HG03378 (cell line): ENCODE measurements around the gene PSRC1.

ENCODE experiments used
- ATAC-seq: cut with Tn5 transposase; IDR thresholded peaks from one replicate; pipeline ENCODE4 v1.9.1; 2021; ENCODE audit warnings: mild to moderate bottlenecking, moderate library complexity; ENCODE audit not compliant: unreplicated experiment

The PSRC1 gene

DNA sequence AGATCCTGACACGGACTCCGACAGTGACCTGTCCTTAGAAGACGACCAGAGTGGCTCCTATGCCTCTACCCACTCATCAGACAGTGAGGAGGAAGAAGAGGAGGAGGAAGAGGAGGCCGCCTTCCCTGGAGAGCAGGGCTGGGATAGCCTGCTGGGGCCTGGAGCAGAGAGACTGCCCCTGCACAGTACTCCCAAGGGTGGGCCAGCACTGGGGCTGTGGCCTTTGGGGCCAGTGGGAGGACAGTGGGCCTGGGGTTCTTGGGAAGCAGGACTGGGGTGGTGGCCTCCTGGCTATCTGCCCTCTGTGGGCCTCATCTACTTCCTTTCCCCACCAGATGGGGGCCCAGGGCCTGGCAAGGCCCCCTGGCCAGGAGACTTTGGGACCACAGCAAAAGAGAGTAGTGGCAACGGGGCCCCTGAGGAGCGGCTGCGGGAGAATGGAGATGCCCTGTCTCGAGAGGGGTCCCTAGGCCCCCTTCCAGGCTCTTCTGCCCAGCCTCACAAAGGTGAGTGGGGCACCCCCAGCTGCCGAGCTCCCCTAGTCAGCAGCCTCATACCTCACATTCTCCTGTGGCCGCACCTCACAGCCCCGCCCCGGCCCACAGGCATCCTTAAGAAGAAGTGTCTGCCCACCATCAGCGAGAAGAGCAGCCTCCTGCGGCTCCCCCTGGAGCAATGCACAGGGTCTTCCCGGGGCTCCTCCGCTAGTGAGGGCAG, 10.0 kb downstream of the PSRC1 start:
- no peak for ATAC-seq

DNA sequence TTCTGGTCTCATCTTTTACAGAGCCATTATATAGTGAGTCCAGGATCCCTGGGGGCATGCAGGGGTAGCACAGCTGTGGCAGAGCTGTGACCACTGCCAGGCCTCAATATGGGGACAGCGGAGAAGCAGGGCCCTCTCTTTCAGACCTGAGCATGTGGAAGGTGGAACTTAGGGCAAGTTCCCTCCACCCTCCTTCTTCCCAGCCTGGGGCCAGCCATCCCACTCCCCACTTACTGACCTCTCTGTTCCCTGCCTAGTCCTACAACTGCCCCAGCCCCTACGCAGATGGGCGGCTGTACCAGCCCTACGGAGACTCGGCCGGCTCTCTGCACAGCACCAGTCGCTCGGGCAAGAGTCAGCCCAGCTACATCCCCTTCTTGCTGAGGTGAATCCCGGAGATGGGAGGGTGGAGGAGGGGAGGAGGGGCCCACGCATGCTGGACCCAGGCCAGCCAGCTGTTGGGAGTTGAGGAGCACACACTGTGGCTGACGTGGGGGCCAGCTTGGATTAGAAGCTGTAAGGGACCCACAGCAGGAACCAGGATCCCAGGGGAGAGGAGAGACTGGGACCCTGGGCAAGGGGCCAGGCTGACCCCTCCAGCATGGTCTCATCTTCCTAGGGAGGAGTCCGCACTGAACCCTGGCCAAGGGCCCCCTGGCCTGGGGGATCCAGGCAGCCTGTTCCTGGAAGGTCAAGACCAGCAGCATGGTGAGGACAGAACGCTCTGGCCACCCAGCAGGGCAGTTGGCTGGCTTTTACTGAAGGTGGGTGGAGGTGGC, 10.7 kb downstream of the PSRC1 start:
- no peak for ATAC-seq

DNA sequence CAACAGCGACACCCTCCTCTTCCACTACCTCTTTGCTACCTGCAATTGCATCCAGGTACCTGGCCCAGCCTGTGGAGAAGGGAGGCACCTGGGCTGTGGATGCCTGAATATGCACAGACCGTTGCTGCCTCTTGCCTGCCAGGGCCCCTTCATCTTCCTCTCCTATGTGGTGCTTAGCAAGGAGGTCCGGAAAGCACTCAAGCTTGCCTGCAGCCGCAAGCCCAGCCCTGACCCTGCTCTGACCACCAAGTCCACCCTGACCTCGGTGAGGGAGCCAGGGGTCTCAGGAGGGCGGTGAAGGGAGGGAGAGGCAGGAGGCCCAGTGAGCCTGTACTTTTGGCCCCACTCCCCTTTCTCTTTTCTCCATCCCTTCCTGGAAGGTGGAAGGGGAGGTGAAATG, 11.5 kb downstream of the PSRC1 start:
- no peak for ATAC-seq

DNA sequence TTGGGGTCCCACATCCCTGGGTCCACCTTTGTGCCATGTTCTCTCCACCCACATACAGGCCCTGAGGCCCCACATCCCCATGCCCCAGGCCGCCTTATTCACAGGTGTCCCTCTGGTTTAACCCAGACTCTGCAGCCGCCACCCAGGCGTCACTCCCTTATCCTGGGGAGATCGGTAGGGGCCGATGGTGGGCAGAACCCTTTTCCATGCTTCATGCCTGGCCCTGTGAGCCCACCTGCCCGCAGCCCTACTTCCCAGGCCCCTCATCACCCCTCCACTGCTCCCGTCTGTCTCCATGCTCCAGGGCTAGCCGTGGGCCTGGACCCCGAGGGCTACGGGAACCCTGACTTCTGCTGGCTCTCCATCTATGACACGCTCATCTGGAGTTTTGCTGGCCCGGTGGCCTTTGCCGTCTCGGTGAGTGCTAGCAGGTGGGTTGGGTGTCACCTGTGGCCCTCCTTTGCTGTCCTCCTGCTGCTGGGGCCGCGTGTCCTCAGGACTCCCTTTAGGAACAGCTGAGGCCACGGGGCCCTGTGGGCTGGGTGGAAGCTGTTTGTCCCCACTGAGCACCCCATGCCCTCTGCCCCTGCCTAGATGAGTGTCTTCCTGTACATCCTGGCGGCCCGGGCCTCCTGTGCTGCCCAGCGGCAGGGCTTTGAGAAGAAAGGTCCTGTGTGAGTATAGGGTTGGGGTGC, 12.2 kb downstream of the PSRC1 start:
- ATAC-seq = no peak

DNA sequence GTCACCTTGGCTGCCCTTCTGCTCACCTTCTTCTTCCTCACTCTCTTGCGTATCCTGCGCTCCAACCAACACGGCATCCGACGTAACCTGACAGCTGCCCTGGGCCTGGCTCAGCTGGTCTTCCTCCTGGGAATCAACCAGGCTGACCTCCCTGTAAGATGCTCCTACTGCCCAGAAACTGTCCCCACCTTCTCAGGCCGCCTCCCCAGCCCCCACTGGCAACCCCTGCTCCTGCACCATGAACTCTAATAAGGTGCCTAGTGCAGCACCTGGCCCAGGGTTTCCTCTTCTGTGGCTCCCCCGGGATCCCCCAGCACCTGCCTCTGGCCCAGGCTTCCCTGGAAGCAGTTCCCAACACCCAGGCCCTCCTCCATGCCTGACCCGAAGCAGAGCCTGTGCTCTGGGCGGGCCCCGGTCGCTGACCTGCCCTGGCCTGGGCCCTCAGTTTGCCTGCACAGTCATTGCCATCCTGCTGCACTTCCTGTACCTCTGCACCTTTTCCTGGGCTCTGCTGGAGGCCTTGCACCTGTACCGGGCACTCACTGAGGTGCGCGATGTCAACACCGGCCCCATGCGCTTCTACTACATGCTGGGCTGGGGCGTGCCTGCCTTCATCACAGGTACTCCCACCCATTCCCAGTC, 12.8 kb downstream of the PSRC1 start:
- no peak for ATAC-seq

DNA sequence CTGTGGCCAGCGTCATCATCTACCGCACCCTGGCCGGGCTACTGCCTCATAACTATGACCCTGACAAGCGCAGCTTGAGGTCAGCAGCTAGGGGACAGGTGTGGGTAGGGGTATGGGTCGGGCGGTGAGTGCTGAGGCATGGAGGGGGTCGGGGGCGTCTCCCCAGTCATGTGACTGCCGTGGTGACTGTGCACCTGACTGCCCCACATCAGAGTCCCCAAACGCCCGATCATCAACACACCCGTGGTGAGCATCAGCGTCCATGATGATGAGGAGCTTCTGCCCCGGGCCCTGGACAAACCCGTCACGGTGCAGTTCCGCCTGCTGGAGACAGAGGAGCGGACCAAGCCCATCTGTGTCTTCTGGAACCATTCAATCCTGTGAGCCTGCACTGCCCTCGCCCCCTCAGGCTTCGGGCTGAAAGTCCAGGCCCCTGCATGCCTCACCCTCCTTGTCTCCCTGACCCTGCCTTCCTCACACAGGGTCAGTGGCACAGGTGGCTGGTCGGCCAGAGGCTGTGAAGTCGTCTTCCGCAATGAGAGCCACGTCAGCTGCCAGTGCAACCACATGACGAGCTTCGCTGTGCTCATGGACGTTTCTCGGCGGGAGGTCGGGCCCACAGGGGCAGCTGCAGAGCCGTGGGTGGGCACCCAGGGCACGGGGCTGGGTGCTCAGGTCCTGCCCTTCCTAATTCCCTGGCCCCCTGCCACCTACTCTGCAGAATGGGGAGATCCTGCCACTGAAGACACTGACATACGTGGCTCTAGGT, 13.5 kb downstream of the PSRC1 start:
- no peak for ATAC-seq

DNA sequence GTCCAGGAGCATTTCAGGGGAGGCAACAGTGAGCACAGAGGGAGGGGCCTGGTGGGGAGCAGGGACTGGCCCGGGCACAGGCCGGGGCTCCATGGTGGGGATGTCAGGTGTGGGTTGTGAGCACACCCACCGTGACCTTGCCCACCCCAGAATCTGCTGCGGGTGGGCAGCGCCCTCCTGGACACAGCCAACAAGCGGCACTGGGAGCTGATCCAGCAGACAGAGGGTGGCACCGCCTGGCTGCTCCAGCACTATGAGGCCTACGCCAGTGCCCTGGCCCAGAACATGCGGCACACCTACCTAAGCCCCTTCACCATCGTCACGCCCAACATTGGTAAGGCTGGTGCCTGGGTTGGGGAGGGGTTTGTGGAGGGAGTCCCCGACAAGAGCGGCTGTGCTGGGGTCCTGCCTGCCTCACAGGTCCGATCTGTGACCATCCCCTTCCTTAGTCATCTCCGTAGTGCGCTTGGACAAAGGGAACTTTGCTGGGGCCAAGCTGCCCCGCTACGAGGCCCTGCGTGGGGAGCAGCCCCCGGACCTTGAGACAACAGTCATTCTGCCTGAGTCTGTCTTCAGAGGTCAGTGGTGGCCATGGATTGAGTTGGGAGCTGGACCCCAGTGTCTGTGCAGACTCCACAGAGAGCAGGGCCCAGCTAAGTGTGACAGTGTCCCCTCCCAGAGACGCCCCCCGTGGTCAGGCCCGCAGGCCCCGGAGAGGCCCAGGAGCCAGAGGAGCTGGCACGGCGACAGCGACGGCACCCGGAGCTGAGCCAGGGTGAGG, 14.3 kb downstream of the PSRC1 start:
- no peak for ATAC-seq

DNA sequence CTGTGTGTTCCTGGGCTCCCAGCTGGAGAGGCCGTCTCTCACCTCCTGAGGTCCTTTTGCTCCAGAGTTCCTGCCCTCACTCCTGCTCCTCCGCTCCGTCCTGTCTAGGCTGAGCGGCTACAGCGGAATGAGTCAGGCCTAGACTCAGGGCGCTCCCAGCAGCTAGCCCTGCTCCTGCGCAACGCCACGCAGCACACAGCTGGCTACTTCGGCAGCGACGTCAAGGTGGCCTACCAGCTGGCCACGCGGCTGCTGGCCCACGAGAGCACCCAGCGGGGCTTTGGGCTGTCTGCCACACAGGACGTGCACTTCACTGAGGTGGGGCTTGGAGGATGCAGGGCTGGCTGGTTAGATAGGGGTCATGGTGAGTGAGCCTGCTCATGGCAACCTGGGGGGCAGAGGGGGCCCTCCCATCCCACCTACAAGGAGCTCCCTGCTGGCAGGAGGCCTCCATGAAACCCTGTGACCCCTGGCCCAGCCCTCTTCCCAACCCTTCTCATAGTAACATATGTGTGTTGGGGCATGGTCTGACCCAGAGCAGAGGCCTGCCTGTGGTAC, 15.1 kb downstream of the PSRC1 start:
- ATAC-seq = no peak

DNA sequence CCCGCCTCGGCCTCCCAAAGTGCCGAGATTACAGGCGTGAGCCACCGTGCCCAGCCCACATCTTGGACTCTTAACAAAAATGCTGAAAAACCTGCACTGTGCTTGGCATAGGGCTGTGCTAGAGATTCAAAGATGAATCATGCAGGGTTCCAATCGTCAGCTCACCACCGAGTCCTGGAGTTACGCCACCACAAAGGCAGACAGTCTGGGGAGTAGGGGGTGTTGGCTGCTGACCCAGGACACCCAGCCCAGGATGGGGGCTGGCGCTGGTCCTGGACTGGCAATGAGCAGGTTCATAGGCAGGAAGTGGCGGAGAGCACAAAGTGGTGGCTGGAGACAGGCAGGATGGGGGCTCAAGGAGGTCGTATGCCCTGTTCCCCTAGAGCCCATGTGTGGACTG, 16.0 kb downstream of the PSRC1 start:
- no peak for ATAC-seq

DNA sequence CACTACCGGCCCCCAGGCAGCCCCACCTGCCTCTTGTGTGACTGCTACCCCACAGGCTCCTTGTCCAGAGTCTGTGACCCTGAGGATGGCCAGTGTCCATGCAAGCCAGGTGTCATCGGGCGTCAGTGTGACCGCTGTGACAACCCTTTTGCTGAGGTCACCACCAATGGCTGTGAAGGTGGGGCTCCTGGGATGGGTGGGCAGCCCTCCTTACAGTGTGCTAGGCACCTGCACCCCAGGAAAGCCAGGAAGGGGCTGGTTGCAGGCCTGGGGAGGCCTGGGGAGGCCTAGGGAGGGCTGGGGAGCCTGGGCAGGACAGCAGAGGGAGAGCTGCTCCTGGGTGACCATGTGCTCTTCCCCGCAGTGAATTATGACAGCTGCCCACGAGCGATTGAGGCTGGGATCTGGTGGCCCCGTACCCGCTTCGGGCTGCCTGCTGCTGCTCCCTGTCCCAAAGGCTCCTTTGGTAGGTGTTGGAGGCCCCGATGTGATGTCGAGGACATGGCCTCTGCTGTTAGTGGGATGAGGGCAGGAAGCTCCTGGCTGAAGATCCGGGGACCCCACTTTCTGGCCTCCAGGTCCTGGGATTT, 17.1 kb downstream of the PSRC1 start:
- ATAC-seq = no peak

DNA sequence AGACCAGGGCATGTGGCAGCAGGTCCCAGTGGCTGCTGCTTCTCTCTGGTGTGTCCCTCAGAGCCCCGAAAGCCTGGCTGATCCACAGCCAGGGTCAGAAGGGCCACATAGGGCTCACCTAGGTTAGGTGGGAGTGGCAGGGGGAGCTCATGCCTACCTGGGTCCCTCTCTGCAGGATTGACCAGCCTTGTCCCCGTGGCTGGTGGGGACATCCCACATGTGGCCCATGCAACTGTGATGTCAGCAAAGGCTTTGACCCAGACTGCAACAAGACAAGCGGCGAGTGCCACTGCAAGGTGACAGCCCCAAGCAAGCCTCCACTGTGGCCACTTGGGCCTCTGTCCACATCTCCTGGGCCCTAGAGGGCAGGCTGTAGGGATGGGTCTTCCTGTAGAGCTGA, 17.9 kb downstream of the PSRC1 start:
- no peak for ATAC-seq

DNA sequence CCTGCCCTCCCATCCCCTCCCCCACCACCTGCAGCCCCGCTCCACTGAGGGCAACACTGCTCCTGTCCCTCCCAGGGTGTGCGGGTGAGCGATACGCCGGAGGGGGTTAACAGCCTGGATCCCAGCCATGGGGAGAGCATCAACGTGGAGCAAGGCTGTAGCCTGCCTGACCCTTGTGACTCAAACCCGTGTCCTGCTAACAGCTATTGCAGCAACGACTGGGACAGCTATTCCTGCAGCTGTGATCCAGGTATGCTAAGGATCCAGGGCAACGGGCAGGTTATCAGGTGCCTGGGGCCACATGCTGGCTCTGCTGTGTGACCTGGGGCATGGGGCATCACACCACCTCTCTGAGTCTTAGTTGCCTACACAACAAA, 18.6 kb downstream of the PSRC1 start:
- no peak for ATAC-seq

DNA sequence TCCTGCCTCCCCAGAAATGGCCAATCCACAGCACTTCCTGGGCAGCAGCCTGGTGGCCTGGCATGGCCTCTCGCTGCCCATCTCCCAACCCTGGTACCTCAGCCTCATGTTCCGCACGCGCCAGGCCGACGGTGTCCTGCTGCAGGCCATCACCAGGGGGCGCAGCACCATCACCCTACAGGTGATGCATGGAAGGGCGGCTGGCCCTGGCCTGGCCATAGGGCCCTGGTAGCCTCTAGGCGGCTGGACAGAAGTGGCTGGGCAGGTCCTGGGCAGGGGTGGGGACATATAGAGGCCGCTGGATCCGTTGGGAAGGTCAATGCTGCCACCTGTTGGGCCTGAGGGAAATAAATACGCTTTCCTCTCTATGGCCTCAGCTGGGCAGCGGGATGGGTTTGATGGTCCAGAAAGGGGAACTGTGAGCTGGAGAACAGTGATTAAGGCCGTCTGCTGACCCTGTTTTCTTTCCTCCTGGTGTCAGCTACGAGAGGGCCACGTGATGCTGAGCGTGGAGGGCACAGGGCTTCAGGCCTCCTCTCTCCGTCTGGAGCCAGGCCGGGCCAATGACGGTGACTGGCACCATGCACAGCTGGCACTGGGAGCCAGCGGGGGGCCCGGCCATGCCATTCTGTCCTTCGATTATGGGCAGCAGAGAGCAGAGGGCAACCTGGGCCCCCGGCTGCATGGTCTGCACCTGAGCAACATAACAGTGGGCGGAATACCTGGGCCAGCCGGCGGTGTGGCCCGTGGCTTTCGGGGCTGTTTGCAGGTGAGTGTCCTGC, 19.2 kb downstream of the PSRC1 start:
- no peak for ATAC-seq

DNA sequence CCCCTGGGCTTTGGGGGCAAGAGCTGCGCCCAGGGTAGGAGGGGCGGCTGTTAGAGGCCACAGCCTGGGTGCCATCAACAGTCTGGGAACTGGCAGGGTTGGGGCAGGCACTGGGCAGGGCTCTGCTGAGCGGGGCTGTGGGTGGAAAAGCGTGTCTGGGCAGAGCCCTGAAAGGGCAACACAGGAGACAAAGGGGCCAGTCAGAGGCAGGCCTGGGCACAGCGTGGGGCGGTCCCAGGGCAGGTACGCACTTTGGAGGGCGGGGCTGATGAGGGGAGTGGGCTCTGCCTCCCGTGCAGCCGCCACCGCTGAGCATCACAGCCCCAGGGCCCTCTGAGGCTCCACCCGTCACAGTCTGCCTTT, 19.7 kb downstream of the PSRC1 start:
- no peak for ATAC-seq

DNA sequence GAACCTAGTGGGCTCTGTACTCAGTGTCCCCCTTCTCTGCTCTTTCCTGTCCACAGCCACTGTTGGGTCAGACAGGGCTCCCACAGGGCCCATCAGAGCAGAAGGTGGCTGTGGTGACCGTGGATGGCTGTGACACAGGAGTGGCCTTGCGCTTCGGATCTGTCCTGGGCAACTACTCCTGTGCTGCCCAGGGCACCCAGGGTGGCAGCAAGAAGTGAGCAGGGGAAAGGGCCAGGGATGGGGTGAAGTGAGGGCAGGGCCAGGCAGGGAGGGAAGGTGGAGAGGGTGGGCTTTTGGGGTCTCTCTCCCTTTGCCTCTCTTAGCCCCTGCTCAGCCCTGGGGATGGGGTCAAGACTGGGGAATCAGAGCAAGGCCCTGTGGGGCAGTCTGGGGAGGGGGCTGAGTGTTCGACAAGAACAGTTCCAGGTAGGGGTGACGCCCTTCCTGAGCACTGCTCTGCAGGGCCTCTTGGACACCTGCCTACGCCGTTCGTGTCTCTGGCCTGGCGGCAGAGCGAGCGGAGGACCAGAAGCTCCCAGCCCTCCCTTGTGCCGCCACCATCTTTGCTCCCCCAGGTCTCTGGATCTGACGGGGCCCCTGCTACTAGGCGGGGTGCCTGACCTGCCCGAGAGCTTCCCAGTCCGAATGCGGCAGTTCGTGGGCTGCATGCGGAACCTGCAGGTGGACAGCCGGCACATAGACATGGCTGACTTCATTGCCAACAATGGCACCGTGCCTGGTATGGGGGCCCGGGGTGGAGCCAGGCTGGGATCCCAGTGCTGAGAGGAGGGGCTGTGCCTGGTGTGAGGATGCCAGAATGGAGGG, 20.5 kb downstream of the PSRC1 start:
- ATAC-seq = no peak

DNA sequence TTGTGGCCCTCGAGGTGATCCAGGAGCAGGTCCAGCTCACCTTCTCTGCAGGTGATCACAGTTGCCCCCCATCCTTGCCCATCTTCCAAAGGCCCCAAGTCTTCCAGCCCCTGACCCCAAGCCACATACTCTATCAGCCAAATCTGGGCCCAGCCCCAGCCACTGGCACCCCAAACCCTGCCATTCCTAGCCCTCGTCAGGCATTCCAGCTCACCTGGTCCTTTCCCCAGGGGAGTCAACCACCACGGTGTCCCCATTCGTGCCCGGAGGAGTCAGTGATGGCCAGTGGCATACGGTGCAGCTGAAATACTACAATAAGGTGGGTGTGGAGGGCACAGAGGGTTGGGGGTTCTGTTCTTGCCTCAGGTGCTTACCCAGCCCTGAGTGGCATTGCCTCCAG, 21.4 kb downstream of the PSRC1 start:
- ATAC-seq = no peak

DNA sequence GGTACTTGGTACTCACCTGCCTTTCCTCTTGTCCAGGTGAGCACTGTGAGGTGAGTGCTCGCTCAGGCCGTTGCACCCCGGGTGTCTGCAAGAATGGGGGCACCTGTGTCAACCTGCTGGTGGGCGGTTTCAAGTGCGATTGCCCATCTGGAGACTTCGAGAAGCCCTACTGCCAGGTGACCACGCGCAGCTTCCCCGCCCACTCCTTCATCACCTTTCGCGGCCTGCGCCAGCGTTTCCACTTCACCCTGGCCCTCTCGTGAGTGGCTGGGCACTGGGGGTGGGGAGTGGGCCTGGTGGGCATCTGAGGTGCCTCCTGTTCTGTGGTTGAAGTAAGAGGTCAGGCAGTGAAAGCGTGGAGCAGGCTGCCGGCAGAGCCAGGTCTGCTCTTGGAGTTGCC, 21.9 kb downstream of the PSRC1 start:
- no peak for ATAC-seq
